ENCODE measurements around the gene BTBD9. TPM values are rescaled to one million over a fixed set of nuclear protein-coding genes. Genes with fewer than 3 reads are reported as not detected.

BTBD9 gene
- total RNA-seq, 6 experiments from 2014 or later = 4.5 to 7.5 (median 5.7) TPM

GRCh38 chr6:38497546-38497945 lies 142.2 kb downstream of the BTBD9 start:
- 67% methylated on average over 1 of the region's 2 CpGs for WGBS (ENCODE audit: insufficient coverage, low coverage, low lambda C conversion rate, missing lambda C conversion rate)
- Histone ChIP-seq H3K36me3 (no peaks in the 10 kb centered on the region), H3K4me1 (no peaks in the 10 kb centered on the region), H3K27me3 (no peaks in the 10 kb centered on the region), H3K9me3 (no peaks in the 10 kb centered on the region), H3K4me3 (no peak overlapping the region), H3K27ac (no peak overlapping the region)
- ATAC-seq (no peak), DNase-seq (no peak)
- intact Hi-C loops (cut with DNase I) = no loop called here
- no peak for TF ChIP-seq POLR2A (IDR thresholded peaks at IDR 0.05)
- TF ChIP-seq, protein P1, sequence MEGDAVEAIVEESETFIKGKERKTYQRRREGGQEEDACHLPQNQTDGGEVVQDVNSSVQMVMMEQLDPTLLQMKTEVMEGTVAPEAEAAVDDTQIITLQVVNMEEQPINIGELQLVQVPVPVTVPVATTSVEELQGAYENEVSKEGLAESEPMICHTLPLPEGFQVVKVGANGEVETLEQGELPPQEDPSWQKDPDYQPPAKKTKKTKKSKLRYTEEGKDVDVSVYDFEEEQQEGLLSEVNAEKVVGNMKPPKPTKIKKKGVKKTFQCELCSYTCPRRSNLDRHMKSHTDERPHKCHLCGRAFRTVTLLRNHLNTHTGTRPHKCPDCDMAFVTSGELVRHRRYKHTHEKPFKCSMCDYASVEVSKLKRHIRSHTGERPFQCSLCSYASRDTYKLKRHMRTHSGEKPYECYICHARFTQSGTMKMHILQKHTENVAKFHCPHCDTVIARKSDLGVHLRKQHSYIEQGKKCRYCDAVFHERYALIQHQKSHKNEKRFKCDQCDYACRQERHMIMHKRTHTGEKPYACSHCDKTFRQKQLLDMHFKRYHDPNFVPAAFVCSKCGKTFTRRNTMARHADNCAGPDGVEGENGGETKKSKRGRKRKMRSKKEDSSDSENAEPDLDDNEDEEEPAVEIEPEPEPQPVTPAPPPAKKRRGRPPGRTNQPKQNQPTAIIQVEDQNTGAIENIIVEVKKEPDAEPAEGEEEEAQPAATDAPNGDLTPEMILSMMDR (IDR thresholded peaks at IDR 0.05) = no peak

DNA sequence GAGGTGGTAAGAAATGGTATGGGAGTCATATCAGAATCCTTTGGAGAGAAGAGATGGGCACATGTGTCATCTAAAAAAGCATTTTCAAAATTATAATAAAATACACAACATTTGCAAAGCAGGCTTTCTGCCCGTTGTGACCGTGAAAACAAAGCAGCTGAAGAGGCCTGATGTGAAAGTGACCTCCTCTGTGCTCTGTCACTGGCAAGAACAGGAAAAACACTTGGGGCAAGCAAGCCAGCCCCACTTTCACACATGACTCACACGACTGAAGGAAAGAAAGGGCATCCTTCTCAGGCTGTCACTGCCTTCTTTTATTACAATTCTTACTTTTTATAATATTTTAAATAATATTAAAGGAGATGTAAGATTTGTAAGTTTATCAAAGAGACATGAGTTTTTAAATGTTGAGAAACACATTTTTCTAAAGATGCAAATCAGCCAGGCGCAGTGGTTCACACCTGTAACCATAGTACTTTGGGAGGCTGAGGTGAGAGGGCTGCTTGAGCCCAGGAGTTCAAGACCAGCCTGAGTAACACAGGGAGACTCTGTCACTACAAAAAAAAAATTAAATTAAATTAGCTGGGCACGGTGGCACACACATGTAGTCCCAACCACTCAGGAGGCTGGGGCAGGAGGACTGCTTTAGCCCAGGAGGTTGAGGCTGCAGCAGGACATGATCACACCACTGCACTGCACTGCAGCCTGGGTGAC lies 143.7 kb downstream of the BTBD9 start:
- no peak for TF ChIP-seq POLR2A (IDR thresholded peaks at IDR 0.05)
- TF ChIP-seq, protein P1 (IDR thresholded peaks at IDR 0.05) = no peak
- no peak overlapping the region for H3K4me3 ChIP-seq
- ATAC-seq (no peak), DNase-seq (no peak)
- no peaks in the 10 kb centered on the region for H3K27me3 ChIP-seq
- intact Hi-C loops (cut with DNase I) = no loop called here
- no peaks in the 10 kb centered on the region for H3K4me1 ChIP-seq
- WGBS (ENCODE audit: insufficient coverage, low coverage, low lambda C conversion rate, missing lambda C conversion rate) = 62% methylated on average over 5 of the region's 5 CpGs
- H3K27ac ChIP-seq = no peak overlapping the region
- H3K36me3 ChIP-seq = no peaks in the 10 kb centered on the region
- no peaks in the 10 kb centered on the region for H3K9me3 ChIP-seq

- H3K4me1 ChIP-seq = no peaks in the 10 kb centered on the region
- H3K27ac ChIP-seq = no peak overlapping the region
- intact Hi-C loops (cut with DNase I) = no loop called here
- DNase-seq (no peak), ATAC-seq (no peak)
- H3K9me3 ChIP-seq = no peaks in the 10 kb centered on the region
- no peaks in the 10 kb centered on the region for H3K36me3 ChIP-seq
- no peak for TF ChIP-seq POLR2A (IDR thresholded peaks at IDR 0.05)
- TF ChIP-seq, protein P1 (IDR thresholded peaks at IDR 0.05) = no peak
- no peak overlapping the region for H3K4me3 ChIP-seq
- no peaks in the 10 kb centered on the region for H3K27me3 ChIP-seq
- 89% methylated on average over 3 of the region's 5 CpGs for WGBS (ENCODE audit: insufficient coverage, low coverage, low lambda C conversion rate, missing lambda C conversion rate)
These were observed 144.2 kb downstream of the BTBD9 start for GRCh38 chr6:38495518-38495917.

DNA sequence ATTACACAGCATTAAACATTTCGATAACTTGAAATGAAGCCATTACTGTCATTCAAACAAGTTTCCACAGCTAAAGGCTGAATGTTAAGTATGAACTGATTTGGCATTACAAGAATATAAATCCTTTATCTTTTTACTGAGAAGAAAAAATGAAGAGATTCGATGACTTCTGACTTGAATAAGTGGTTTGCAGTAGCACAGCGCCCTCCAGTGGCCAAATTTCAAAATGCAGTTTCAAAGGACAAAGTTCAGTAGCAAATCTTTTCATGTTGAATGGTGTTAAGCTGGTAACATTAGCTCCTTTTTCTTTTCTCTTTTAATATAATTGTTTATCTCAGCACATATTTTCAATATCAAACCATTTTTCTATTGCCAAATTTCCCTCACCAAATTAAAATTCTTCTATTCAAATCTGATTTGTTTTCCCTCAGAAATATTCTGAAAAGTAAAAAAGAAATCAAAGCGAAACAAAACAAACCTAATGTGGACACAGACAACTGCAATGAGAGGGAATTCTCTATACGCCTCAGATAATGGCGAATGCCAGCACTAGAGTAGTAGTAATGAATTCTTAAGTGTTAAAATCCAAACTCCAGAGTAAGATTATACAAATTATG lies 145.7 kb downstream of the BTBD9 start:
- Histone ChIP-seq H3K4me3 (peak overlapping the region in 1 of 3 donors; percentile 19), H3K4me1 (no peaks in the 10 kb centered on the region), H3K27me3 (no peaks in the 10 kb centered on the region), H3K9me3 (no peaks in the 10 kb centered on the region), H3K36me3 (no peaks in the 10 kb centered on the region), H3K27ac (peak overlapping the region in 1 of 3 donors; percentile 7)
- DNase-seq (peak; percentile 39 to 79 (median 56)), ATAC-seq (peak; percentile 84 to 92 (median 88))
- TF ChIP-seq POLR2A (IDR thresholded peaks at IDR 0.05) = no peak
- TF ChIP-seq, protein P1 (IDR thresholded peaks at IDR 0.05) = peak; percentile 95 to 99 (median 97)
- 20% methylated on average over 6 of the region's 6 CpGs for WGBS (ENCODE audit: insufficient coverage, low coverage, low lambda C conversion rate, missing lambda C conversion rate)
- intact Hi-C loops (cut with DNase I) = no loop called here
